A673 (cell line): Measurements from ENCODE around the gene SDSL. TPM values are rescaled to one million over a fixed set of nuclear protein-coding genes. Genes with fewer than 3 reads are reported as not detected.

Experiments used
- BruUV-seq: library from RNA; stranded (reverse); fragments of 400-500 nt; replicated peaks from 2 replicates; lab custom pipeline; 2021; lab: Mats Ljungman, UMichigan
- CTCF ChIA-PET: fragments of 300-600 bp; sonication (Branson Sonifier 250); formaldehyde crosslinking; loops from one replicate; lab custom pipeline; 2022; ENCODE audit warnings: antibody characterized with exemption; lab: Charles Lee
- POLR2A ChIA-PET: fragments of 300-600 bp; sonication (Branson Sonifier 250); formaldehyde crosslinking; loops from one replicate; lab custom pipeline; 2022; ENCODE audit warnings: antibody characterized with exemption; ENCODE audit not compliant: low non-redundant PET; lab: Charles Lee
- DNase-seq: peaks from one replicate; pipeline ENCODE4 v3.0.0-alpha.2; 2015; ENCODE audit warnings: low spot score
- H3K27ac ChIP-seq: fragments of 200-600 bp; sonication (generic); 2 replicates; pipeline ENCODE4 v1.5.1; 2016; ENCODE audit warnings: mixed run types, low read depth, mild to moderate bottlenecking, mixed read lengths, antibody characterized with exemption, low read length; ENCODE audit not compliant: poor library complexity, severe bottlenecking
- H3K27me3 ChIP-seq: fragments of 200-600 bp; sonication (generic); replicated peaks from 2 replicates; pipeline ENCODE4 v1.6.1; 2017; ENCODE audit warnings: mixed run types, low read depth, mild to moderate bottlenecking, mixed read lengths, antibody characterized with exemption, low read length; ENCODE audit not compliant: insufficient read depth, poor library complexity
- H3K36me3 ChIP-seq: fragments of 200-600 bp; sonication (generic); 2 replicates; pipeline ENCODE4 v1.6.1; 2016; ENCODE audit warnings: mixed run types, mild to moderate bottlenecking, mixed read lengths, antibody characterized with exemption, low read length; ENCODE audit not compliant: insufficient read depth, poor library complexity, severe bottlenecking
- H3K4me1 ChIP-seq: fragments of 200-600 bp; sonication (generic); 2 replicates; pipeline ENCODE4 v1.6.1; 2017; ENCODE audit warnings: mixed run types, mild to moderate bottlenecking, mixed read lengths, antibody characterized with exemption, low read length; ENCODE audit not compliant: insufficient read depth, poor library complexity, severe bottlenecking
- H3K4me3 ChIP-seq: fragments of 200-600 bp; sonication (generic); 2 replicates; pipeline ENCODE4 v1.5.1; 2016; ENCODE audit warnings: low read depth, mixed run types, mild to moderate bottlenecking, mixed read lengths, low read length; ENCODE audit not compliant: poor library complexity, severe bottlenecking
- H3K9me3 ChIP-seq: fragments of 200-600 bp; sonication (generic); 2 replicates; pipeline ENCODE4 v1.6.1; 2016; ENCODE audit warnings: mixed run types, low read depth, mild to moderate bottlenecking, mixed read lengths, antibody characterized with exemption, low read length; ENCODE audit not compliant: poor library complexity, severe bottlenecking
- CTCF ChIP-seq: fragments of 300-800, 200-600 bp; sonication (generic); conservative IDR thresholded peaks from 2 replicates; pipeline ENCODE4 v1.5.1; 2017; ENCODE audit warnings: low read depth, mild to moderate bottlenecking, antibody characterized with exemption, low read length, moderate library complexity, mixed read lengths
- EZH2 ChIP-seq: fragments of 200-600 bp; sonication (generic); IDR thresholded peaks from 2 replicates; pipeline ENCODE4 v1.6.1; 2017; ENCODE audit warnings: borderline replicate concordance, low read depth, mild to moderate bottlenecking, mixed read lengths, antibody characterized with exemption, low read length; ENCODE audit not compliant: poor library complexity, severe bottlenecking
- intact Hi-C: fragments of 100-400 bp; cut with micrococcal nuclease; formaldehyde crosslinking; loops from one replicate; pipeline ENCODE4 v1.10.0; 2022; ENCODE audit not compliant: unreplicated experiment
- total RNA-seq: library from RNA; stranded (reverse); gene quantifications from 2 replicates; pipeline ENCODE4 v1.2.3, GENCODE V29; 2021

SDSL gene
- total RNA-seq, 1 experiment from 2014 or later, result 0.37 TPM

- Histone ChIP-seq H3K9me3 (no peaks in the 10 kb centered on the region), H3K4me1 (no peaks in the 10 kb centered on the region), H3K4me3 (no peak overlapping the region), H3K27ac (no peak overlapping the region), H3K36me3 (no peaks in the 10 kb centered on the region), H3K27me3 (peaks cover 4% of the 10 kb centered on the region)
- DNase-seq, result no peak
- intact Hi-C loops, result no loop called here
- TF ChIP-seq CTCF, result no peak
- no peak for TF ChIP-seq EZH2
- no TSS peak for BruUV-seq
- ChIA-PET POLR2A (no interaction called here), CTCF (interaction anchor here (0.9 kb wide), 1 partner anchor 11 kb away, joined by 3 read pairs; no protein-coding TSS in a partner anchor)
These were observed 14.4 kb downstream of the SDSL start for GRCh38 chr12:113436586-113436985.

- TF ChIP-seq EZH2 (no peak), CTCF (no peak)
- no peaks in the 10 kb centered on the region for H3K36me3 ChIP-seq
- no peak overlapping the region for H3K4me3 ChIP-seq
- no TSS peak for BruUV-seq
- POLR2A ChIA-PET, result no interaction called here
- intact Hi-C loops, result no loop called here
- no peaks in the 10 kb centered on the region for H3K9me3 ChIP-seq
- CTCF ChIA-PET, result interaction anchor here (0.9 kb wide), 1 partner anchor 12 kb away, joined by 3 read pairs; no protein-coding TSS in a partner anchor
- DNase-seq, result no peak
- H3K27ac ChIP-seq, result no peak overlapping the region
- H3K27me3 ChIP-seq, result peaks cover 4% of the 10 kb centered on the region
- no peaks in the 10 kb centered on the region for H3K4me1 ChIP-seq
These were observed 15.0 kb downstream of the SDSL start for GRCh38 chr12:113436993-113437728.

DNA sequence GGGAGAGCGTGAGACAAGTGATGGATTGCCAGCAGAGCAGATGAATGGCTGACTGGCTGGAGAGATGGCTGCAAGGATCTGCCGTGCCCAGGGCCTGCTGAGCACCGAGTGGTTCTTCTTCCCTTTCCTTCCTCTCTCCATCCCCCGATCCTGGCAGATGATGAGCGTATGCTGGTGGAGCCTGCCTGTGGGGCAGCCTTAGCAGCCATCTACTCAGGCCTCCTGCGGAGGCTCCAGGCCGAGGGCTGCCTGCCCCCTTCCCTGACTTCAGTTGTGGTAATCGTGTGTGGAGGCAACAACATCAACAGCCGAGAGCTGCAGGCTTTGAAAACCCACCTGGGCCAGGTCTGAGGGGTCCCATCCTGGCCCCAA is 15.5 kb downstream of the SDSL start:
- peaks cover 4% of the 10 kb centered on the region for H3K27me3 ChIP-seq
- DNase-seq, result no peak
- no peaks in the 10 kb centered on the region for H3K4me1 ChIP-seq
- intact Hi-C loops, result loop anchor here (2.0 kb wide), 1 partner anchor 475 kb away; no protein-coding TSS in a partner anchor
- no peak overlapping the region for H3K4me3 ChIP-seq
- no peaks in the 10 kb centered on the region for H3K36me3 ChIP-seq
- CTCF ChIA-PET, result no interaction called here
- TF ChIP-seq EZH2, result no peak
- no peak for TF ChIP-seq CTCF
- BruUV-seq, result no TSS peak
- POLR2A ChIA-PET, result no interaction called here
- H3K9me3 ChIP-seq, result no peaks in the 10 kb centered on the region
- H3K27ac ChIP-seq, result no peak overlapping the region
